HS-5 (cell line): ENCODE results near the gene SLC6A20.

ENCODE experiments used
- DNase-seq: peaks from one replicate; pipeline ENCODE4 v3.0.0-alpha.2; 2012; ENCODE audit warnings: low read depth

The SLC6A20 gene

GRCh38 chr3:45795882-45796765 lies at the start of gene SLC6A20:
TSS of gene SLC6A20 (minus strand) at chr3:45796536. CDS start at chr3:45796419, 117 bp downstream.
- no peak for DNase-seq

GRCh38 chr3:45844616-45845015 lies 48.3 kb upstream of the SLC6A20 start:
- DNase-seq, result no peak

- DNase-seq, result no peak
Measured at GRCh38 chr3:45842851-45843625, 46.7 kb upstream of the SLC6A20 start.

- DNase-seq, result peak; percentile 95
Measured at GRCh38 chr3:45841757-45842491, 45.6 kb upstream of the SLC6A20 start, which contains the start of gene LZTFL1. TSS of gene LZTFL1 (minus strand) at chr3:45842119. CDS start at chr3:45841991, 128 bp downstream.

GRCh38 chr3:45841420-45841756 lies 45.1 kb upstream of the SLC6A20 start:
- no peak for DNase-seq

GRCh38 chr3:45838466-45838865 lies 42.1 kb upstream of the SLC6A20 start:
- DNase-seq, result no peak

- no peak for DNase-seq
Measured at GRCh38 chr3:45832699-45833098, 36.4 kb upstream of the SLC6A20 start.

GRCh38 chr3:45830121-45830520 lies 33.8 kb upstream of the SLC6A20 start:
- no peak for DNase-seq

- no peak for DNase-seq
Measured at GRCh38 chr3:45826908-45827307, 30.6 kb upstream of the SLC6A20 start.

- DNase-seq, result no peak
Measured at GRCh38 chr3:45826321-45826720, 30.0 kb upstream of the SLC6A20 start.

- DNase-seq, result no peak
Measured at GRCh38 chr3:45821127-45821526, 24.8 kb upstream of the SLC6A20 start.

- no peak for DNase-seq
Measured at GRCh38 chr3:45819543-45819942, 23.2 kb upstream of the SLC6A20 start.

- DNase-seq, result peak; percentile 96
Measured at GRCh38 chr3:45817831-45818522, 21.6 kb upstream of the SLC6A20 start.

- no peak for DNase-seq
Measured at GRCh38 chr3:45816544-45816943, 20.2 kb upstream of the SLC6A20 start.

GRCh38 chr3:45814322-45814721 lies 18.0 kb upstream of the SLC6A20 start:
- no peak for DNase-seq

GRCh38 chr3:45807681-45808540 lies 11.6 kb upstream of the SLC6A20 start:
- no peak for DNase-seq

GRCh38 chr3:45807133-45807532 lies 10.8 kb upstream of the SLC6A20 start:
- no peak for DNase-seq

GRCh38 chr3:45806072-45806471 lies 9.7 kb upstream of the SLC6A20 start:
- DNase-seq, result no peak

- DNase-seq, result no peak
Measured at GRCh38 chr3:45803252-45803935, 7.1 kb upstream of the SLC6A20 start.

- no peak for DNase-seq
Measured at GRCh38 chr3:45802146-45802545, 5.8 kb upstream of the SLC6A20 start.
